ENCODE measurements around the gene NACC2.

The NACC2 gene

DNA sequence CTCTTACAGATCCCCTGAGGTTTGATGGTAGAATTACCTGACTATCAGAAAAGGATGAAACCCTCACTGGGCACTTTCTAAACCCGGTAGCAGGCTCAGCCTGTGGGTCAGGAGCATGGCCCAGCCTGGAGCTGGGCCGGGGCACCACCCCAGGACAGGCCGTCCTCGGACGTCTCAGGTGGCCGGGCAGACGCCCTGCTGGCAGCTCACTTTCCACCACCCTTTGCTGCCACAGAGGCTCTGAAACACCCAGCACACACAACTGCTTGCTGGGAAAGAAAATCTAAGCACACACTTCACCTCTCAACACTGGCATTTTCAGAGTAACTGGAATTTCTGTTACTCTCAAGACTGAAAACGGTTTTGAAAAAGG, 138.3 kb downstream of the NACC2 start:
- in situ Hi-C loops (cut with MboI; ENCODE audit: low pct_unique_long_range_greater_than_20kb, low sequenced_read_pairs, unreplicated experiment): no loop called here
- DNase-seq (ENCODE audit: low spot score): no peak
- TF ChIP-seq, protein P1, sequence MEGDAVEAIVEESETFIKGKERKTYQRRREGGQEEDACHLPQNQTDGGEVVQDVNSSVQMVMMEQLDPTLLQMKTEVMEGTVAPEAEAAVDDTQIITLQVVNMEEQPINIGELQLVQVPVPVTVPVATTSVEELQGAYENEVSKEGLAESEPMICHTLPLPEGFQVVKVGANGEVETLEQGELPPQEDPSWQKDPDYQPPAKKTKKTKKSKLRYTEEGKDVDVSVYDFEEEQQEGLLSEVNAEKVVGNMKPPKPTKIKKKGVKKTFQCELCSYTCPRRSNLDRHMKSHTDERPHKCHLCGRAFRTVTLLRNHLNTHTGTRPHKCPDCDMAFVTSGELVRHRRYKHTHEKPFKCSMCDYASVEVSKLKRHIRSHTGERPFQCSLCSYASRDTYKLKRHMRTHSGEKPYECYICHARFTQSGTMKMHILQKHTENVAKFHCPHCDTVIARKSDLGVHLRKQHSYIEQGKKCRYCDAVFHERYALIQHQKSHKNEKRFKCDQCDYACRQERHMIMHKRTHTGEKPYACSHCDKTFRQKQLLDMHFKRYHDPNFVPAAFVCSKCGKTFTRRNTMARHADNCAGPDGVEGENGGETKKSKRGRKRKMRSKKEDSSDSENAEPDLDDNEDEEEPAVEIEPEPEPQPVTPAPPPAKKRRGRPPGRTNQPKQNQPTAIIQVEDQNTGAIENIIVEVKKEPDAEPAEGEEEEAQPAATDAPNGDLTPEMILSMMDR (IDR thresholded peaks at IDR 0.05; ENCODE audit: extremely low read depth, insufficient read depth, missing control alignments): no peak

Data from GM13977 (cell line).